K562 (cell line): ENCODE measurements around the gene POLR1H. TPM values are rescaled to one million over a fixed set of nuclear protein-coding genes. Genes with fewer than 3 reads are reported as not detected.

Source experiments
- ATAC-seq: fragments of 200-7000 bp; cut with Tn5 transposase; 3 replicates; pipeline ENCODE4 v1.9.1; 2020; ENCODE audit warnings: moderate library complexity
- BruUV-seq: library from RNA; stranded (reverse); fragments of 400-500 nt; replicated peaks from 2 replicates; lab custom pipeline; 2021; lab: Mats Ljungman, UMichigan
- CTCF ChIA-PET: fragments of 300-600 bp; formaldehyde crosslinking; extraction: SDS; loops from one replicate; lab custom pipeline; 2021; ENCODE audit warnings: low intra/inter-chr PET ratio; lab: Yijun Ruan, JAX
- POLR2A ChIA-PET: fragments of 300-600, 350-650 bp; sonication (Branson Sonifier 250); formaldehyde crosslinking; extraction: SDS; loops from one replicate; lab custom pipeline; 2021; ENCODE audit warnings: antibody characterized with exemption, inconsistent platforms; lab: Yijun Ruan, JAX
- DNase-seq, 4 experiments: peaks; one replicate each; pipeline versions ENCODE4 v3.0.0 to v3.0.0-alpha.2; 2011 to 2018; ENCODE audit warnings: low spot score in 3 of 4, mixed read lengths in 3 of 4; ENCODE audit errors: extremely low read depth in 1 of 4
- FAIRE-seq: peaks from 2 replicates; lab custom pipeline; 2011; peaks lifted over from hg19 to GRCh38; lab: Jason Lieb, UNC
- H2AFZ ChIP-seq: 2 replicates; pipeline ENCODE4 v1.6.0; 2011; ENCODE audit warnings: low read depth, low read length, control low read depth, inconsistent platforms
- H3K27ac ChIP-seq: fragments of 200-600 bp; 3 replicates; pipeline ENCODE4 v1.8.0; 2011; ENCODE audit warnings: low read depth, mild to moderate bottlenecking, control low read depth, inconsistent platforms, low read length, moderate library complexity, mixed read lengths; ENCODE audit errors: extremely low read depth
- H3K27me3 ChIP-seq, 2 experiments: fragments of 300-600 bp in 1 of 2; 2 replicates in 1 of 2; 3 replicates in 1 of 2; pipeline versions ENCODE4 v1.6.0 to v1.8.0; 2011; ENCODE audit warnings: inconsistent platforms in 2 of 2, low read length in 2 of 2, mild to moderate bottlenecking in 1 of 2, mixed read lengths in 1 of 2, moderate library complexity in 1 of 2; ENCODE audit not compliant: control insufficient read depth in 2 of 2, insufficient read depth in 2 of 2
- H3K36me3 ChIP-seq: fragments of 300-600 bp; 3 replicates; pipeline ENCODE4 v1.8.0; 2011; ENCODE audit warnings: mild to moderate bottlenecking, low read length, inconsistent platforms; ENCODE audit not compliant: control insufficient read depth, insufficient read depth
- H3K4me1 ChIP-seq, 2 experiments: fragments of 200-600 bp in 1 of 2; replicated peaks in 1 of 2; 2 replicates in 1 of 2; 3 replicates in 1 of 2; pipeline versions ENCODE4 v1.5.1 to v1.8.0; 2011; ENCODE audit warnings: inconsistent platforms in 2 of 2, low read length in 2 of 2, mild to moderate bottlenecking in 1 of 2, mixed read lengths in 1 of 2, moderate library complexity in 1 of 2; ENCODE audit not compliant: control insufficient read depth in 2 of 2, insufficient read depth in 2 of 2
- H3K4me2 ChIP-seq: 2 replicates; pipeline ENCODE4 v1.6.1; 2011; ENCODE audit warnings: low read length, control low read depth, inconsistent platforms, mixed read lengths; ENCODE audit not compliant: insufficient read depth
- H3K4me3 ChIP-seq: fragments of 200-600 bp; sonication (generic), shearing (Covaris generic); 2 replicates; pipeline ENCODE4 v1.5.1; 2016; ENCODE audit warnings: control low read depth, inconsistent platforms
- H3K79me2 ChIP-seq: fragments of 200-600 bp; 3 replicates; pipeline ENCODE4 v1.8.0; 2011; ENCODE audit warnings: low read length, inconsistent platforms; ENCODE audit not compliant: control insufficient read depth, insufficient read depth
- H3K9ac ChIP-seq, 2 experiments: 2 replicates each; pipeline versions ENCODE4 v1.6.0 to v1.6.1; 2011; ENCODE audit warnings: low read depth in 2 of 2, low read length in 2 of 2, control low read depth in 1 of 2, inconsistent platforms in 1 of 2, mild to moderate bottlenecking in 1 of 2, mixed read lengths in 1 of 2; ENCODE audit not compliant: insufficient read depth in 1 of 2
- H3K9me1 ChIP-seq: one replicate; pipeline ENCODE4 v1.6.0; 2011; ENCODE audit warnings: inconsistent platforms, mild to moderate bottlenecking, low read length, moderate library complexity; ENCODE audit not compliant: control insufficient read depth, insufficient read depth
- H3K9me3 ChIP-seq: replicated peaks from 2 replicates; pipeline ENCODE4 v1.5.1; 2011; ENCODE audit warnings: low read depth, low read length, inconsistent platforms; ENCODE audit not compliant: control insufficient read depth, insufficient read depth
- H4K20me1 ChIP-seq: replicated peaks from 2 replicates; pipeline ENCODE4 v1.6.1; 2011; ENCODE audit warnings: low read length, inconsistent platforms, mixed read lengths; ENCODE audit not compliant: control insufficient read depth, insufficient read depth
- HDAC2 ChIP-seq: fragments of 450-650 bp; IDR thresholded peaks from 2 replicates; pipeline ENCODE4 v1.6.1; 2016; ENCODE audit warnings: mild to moderate bottlenecking
- PHTF2 ChIP-seq: fragments of 250-450 bp; sonication (Bioruptor Pico); IDR thresholded peaks from 2 replicates; pipeline ENCODE4 v1.5.0; 2021; ENCODE audit warnings: mild to moderate bottlenecking
- POLR2AphosphoS2 ChIP-seq: IDR thresholded peaks from 2 replicates; pipeline ENCODE4 v1.6.1; 2012; ENCODE audit warnings: low read length, improper control_type of control experiment
- SMAD3 ChIP-seq: fragments of 450-650 bp; formaldehyde crosslinking; conservative IDR thresholded peaks from 2 replicates; pipeline ENCODE4 v1.4.0; 2020; ENCODE audit warnings: mild to moderate bottlenecking
- SMARCA4 ChIP-seq: fragments of 450-650 bp; IDR thresholded peaks from 2 replicates; pipeline ENCODE4 v1.6.1; 2016
- ZNF197 ChIP-seq: fragments of 200-800 bp; sonication (Bioruptor generic); IDR thresholded peaks from 2 replicates; pipeline ENCODE4 v1.6.1; 2016; ENCODE audit warnings: low read depth, missing genetic modification characterization, missing compliant biosample characterization
- ZNF507 ChIP-seq: conservative IDR thresholded peaks from 2 replicates; pipeline ENCODE4 v1.6.1; 2017; ENCODE audit warnings: missing genetic modification characterization, missing compliant biosample characterization
- WGBS: fragments of 100-300 bp; shearing (Covaris generic); methylation state at CpG from one replicate; pipeline ENCODE4 v1.1.6; 2016; ENCODE audit warnings: low coverage, mixed read lengths; ENCODE audit not compliant: insufficient coverage; ENCODE audit errors: missing lambda C conversion rate; 5-methylcytosine and 5-hydroxymethylcytosine counted together
- in situ Hi-C: fragments of 300-500 bp; cut with MboI; formaldehyde crosslinking; loops from 4 replicates; pipeline ENCODE4 v1.15.0; 2018; ENCODE audit warnings: inconsistent platforms, mixed read lengths
- intact Hi-C: fragments of 100-400 bp; cut with micrococcal nuclease; formaldehyde crosslinking; loops from 2 replicates; pipeline ENCODE4 v1.14.2; 2022
- polyA plus RNA-seq, 8 experiments: library from polyadenylated mRNA; depleted of rRNA in 4 of 8; stranded (reverse) in 5 of 8; unstranded in 3 of 8; fragments of >200 nt; fragmentation: Nextera tagmentation in 2 of 8; fragmentation: Illumina TruSeq in 1 of 8; extraction: Ambion mirVana in 2 of 8; extraction: Trizol in 1 of 8; gene quantifications; 2 replicates each; pipeline versions ENCODE4 v1.2.1 to v1.2.3, GENCODE V29; 2011 to 2014; ENCODE audit warnings: inconsistent platforms in 1 of 8, missing spikeins in 1 of 8
- total RNA-seq, 7 experiments: library from RNA; depleted of rRNA in 6 of 7; stranded (reverse); fragments of >200 nt in 6 of 7; fragmentation: Illumina TruSeq in 2 of 7; extraction: Trizol in 2 of 7; gene quantifications; 2 replicates each; pipeline versions ENCODE4 v1.2.1 to v1.2.3, GENCODE V29; 2011 to 2021; ENCODE audit warnings: low replicate concordance in 1 of 7
- TF ChIP-seq, protein P1 (sequence below): fragments of 250-450 bp; sonication (Bioruptor Pico); IDR thresholded peaks from 2 replicates; pipeline ENCODE4 v1.4.0; 2020; ENCODE audit warnings: mild to moderate bottlenecking, moderate library complexity
- TF ChIP-seq, protein P2 (sequence below): sonication (generic); formaldehyde crosslinking; IDR thresholded peaks from 2 replicates; pipeline ENCODE4 v1.8.1; 2023; ENCODE audit warnings: missing genetic modification reagents, mild to moderate bottlenecking, borderline replicate concordance

Gene POLR1H
- total and polyA plus RNA-seq, 9 of the 15 experiments (the other 6 are each of a cell fraction or from before 2014, with no cell fraction given): 92.2 to 333 (median 143) TPM

DNA sequence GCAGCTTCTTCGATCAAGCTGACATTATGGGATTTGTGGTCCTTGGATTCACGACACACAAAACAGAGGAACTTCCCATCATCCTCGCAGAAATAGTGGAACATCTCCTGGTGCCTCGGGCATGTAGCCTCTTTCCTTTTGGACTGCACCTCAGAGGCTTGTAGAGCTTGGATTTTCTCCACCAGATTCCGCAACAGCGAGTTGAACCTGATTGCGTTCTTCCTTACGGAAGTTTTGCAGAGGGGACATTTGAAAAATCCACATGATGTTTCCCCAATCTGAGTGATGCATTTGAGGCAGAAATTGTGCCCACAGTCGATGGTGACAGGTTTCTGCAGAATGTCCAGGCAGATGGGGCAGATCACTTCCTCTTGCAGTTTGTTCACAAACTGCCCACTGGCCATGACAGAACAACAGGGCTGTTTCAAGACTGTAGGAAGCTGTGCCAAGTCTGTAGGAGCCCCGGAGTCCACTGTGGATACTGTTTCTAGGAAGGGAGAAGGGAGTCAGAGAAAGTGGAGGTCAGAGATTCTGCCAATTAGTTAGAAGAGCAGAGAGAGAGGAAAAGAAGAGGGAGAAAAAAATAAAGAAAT is 51.4 kb downstream of the POLR1H start:
- H3K27me3 ChIP-seq: peaks cover 33 to 37% of the 10 kb centered on the region in 2 experiments
- H4K20me1 ChIP-seq: no peaks in the 10 kb centered on the region
- no peak overlapping the region for H3K4me2 ChIP-seq
- POLR2A ChIA-PET: interaction anchor here (0.9 kb wide), 1 partner anchor 11 kb away, joined by 3 read pairs; no protein-coding TSS in a partner anchor
- no peaks in the 10 kb centered on the region for H3K36me3 ChIP-seq
- TF ChIP-seq, protein P1, sequence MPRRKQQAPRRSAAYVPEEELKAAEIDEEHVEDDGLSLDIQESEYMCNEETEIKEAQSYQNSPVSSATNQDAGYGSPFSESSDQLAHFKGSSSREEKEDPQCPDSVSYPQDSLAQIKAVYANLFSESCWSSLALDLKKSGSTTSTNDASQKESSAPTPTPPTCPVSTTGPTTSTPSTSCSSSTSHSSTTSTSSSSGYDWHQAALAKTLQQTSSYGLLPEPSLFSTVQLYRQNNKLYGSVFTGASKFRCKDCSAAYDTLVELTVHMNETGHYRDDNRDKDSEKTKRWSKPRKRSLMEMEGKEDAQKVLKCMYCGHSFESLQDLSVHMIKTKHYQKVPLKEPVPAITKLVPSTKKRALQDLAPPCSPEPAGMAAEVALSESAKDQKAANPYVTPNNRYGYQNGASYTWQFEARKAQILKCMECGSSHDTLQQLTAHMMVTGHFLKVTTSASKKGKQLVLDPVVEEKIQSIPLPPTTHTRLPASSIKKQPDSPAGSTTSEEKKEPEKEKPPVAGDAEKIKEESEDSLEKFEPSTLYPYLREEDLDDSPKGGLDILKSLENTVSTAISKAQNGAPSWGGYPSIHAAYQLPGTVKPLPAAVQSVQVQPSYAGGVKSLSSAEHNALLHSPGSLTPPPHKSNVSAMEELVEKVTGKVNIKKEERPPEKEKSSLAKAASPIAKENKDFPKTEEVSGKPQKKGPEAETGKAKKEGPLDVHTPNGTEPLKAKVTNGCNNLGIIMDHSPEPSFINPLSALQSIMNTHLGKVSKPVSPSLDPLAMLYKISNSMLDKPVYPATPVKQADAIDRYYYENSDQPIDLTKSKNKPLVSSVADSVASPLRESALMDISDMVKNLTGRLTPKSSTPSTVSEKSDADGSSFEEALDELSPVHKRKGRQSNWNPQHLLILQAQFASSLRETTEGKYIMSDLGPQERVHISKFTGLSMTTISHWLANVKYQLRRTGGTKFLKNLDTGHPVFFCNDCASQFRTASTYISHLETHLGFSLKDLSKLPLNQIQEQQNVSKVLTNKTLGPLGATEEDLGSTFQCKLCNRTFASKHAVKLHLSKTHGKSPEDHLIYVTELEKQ (CRISPR knock-in tag): no peak
- TF ChIP-seq PHTF2 (CRISPR knock-in tag) (no peak), HDAC2 (no peak), SMAD3 (no peak), POLR2AphosphoS2 (no peak), ZNF507 (tag) (no peak), SMARCA4 (no peak), ZNF197 (CRISPR knock-in tag) (no peak)
- TF ChIP-seq, protein P2, sequence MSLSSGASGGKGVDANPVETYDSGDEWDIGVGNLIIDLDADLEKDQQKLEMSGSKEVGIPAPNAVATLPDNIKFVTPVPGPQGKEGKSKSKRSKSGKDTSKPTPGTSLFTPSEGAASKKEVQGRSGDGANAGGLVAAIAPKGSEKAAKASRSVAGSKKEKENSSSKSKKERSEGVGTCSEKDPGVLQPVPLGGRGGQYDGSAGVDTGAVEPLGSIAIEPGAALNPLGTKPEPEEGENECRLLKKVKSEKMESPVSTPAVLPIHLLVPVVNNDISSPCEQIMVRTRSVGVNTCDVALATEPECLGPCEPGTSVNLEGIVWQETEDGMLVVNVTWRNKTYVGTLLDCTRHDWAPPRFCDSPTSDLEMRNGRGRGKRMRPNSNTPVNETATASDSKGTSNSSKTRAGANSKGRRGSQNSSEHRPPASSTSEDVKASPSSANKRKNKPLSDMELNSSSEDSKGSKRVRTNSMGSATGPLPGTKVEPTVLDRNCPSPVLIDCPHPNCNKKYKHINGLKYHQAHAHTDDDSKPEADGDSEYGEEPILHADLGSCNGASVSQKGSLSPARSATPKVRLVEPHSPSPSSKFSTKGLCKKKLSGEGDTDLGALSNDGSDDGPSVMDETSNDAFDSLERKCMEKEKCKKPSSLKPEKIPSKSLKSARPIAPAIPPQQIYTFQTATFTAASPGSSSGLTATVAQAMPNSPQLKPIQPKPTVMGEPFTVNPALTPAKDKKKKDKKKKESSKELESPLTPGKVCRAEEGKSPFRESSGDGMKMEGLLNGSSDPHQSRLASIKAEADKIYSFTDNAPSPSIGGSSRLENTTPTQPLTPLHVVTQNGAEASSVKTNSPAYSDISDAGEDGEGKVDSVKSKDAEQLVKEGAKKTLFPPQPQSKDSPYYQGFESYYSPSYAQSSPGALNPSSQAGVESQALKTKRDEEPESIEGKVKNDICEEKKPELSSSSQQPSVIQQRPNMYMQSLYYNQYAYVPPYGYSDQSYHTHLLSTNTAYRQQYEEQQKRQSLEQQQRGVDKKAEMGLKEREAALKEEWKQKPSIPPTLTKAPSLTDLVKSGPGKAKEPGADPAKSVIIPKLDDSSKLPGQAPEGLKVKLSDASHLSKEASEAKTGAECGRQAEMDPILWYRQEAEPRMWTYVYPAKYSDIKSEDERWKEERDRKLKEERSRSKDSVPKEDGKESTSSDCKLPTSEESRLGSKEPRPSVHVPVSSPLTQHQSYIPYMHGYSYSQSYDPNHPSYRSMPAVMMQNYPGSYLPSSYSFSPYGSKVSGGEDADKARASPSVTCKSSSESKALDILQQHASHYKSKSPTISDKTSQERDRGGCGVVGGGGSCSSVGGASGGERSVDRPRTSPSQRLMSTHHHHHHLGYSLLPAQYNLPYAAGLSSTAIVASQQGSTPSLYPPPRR (CRISPR knock-in tag): no peak
- TF ChIP-seq, all 486 proteins: peak for 0
- H3K27ac ChIP-seq: no peak overlapping the region
- no peak overlapping the region for H3K4me3 ChIP-seq
- peaks cover 0 to 7% of the 10 kb centered on the region in 2 experiments; a peak in 1 of 5 replicates for H3K4me1 ChIP-seq
- H3K79me2 ChIP-seq: no peaks in the 10 kb centered on the region
- in situ Hi-C loops: no loop called here
- ATAC-seq: no peak
- no peaks in the 10 kb centered on the region for H3K9me1 ChIP-seq
- FAIRE-seq: no peak
- no peaks in the 10 kb centered on the region for H3K9me3 ChIP-seq
- H3K9ac ChIP-seq: no peak overlapping the region
- intact Hi-C loops: no loop called here
- no TSS peak for BruUV-seq
- no peak for DNase-seq
- no peak overlapping the region for H2AFZ ChIP-seq
- 5% methylated on average over 10 of the region's 10 CpGs for WGBS
- CTCF ChIA-PET: no interaction called here
